ENCODE measurements around the gene SUGP1.

Gene SUGP1

GRCh38 chr19:19341026-19341425, 20.7 kb upstream of the SUGP1 start:
- no peak for DNase-seq (ENCODE audit: low spot score)

- no peak for DNase-seq (ENCODE audit: low spot score)
Measured at GRCh38 chr19:19338082-19338481, 17.8 kb upstream of the SUGP1 start.

DNA sequence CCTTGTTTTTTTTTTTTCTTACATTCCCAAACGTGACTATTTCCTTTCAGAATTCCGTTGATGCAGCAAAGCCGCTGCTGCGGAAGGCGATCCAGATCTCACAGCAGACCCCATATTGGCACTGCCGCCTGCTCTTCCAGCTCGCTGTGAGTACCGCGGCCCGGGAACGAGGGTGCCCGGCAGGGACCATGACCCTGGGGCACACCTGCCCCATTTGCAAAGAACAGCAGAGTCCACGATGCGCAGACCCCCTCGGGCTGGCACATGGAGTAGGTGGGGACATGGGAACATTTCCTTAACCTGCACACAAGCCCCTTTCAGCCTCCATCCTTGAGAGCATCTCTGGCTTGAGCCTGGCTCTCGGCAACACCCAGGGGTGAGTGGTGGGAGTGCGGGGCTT, 16.8 kb upstream of the SUGP1 start:
- no peak for DNase-seq (ENCODE audit: low spot score)

- DNase-seq (ENCODE audit: low spot score): no peak
Measured at GRCh38 chr19:19336597-19336996, 16.3 kb upstream of the SUGP1 start.

DNA sequence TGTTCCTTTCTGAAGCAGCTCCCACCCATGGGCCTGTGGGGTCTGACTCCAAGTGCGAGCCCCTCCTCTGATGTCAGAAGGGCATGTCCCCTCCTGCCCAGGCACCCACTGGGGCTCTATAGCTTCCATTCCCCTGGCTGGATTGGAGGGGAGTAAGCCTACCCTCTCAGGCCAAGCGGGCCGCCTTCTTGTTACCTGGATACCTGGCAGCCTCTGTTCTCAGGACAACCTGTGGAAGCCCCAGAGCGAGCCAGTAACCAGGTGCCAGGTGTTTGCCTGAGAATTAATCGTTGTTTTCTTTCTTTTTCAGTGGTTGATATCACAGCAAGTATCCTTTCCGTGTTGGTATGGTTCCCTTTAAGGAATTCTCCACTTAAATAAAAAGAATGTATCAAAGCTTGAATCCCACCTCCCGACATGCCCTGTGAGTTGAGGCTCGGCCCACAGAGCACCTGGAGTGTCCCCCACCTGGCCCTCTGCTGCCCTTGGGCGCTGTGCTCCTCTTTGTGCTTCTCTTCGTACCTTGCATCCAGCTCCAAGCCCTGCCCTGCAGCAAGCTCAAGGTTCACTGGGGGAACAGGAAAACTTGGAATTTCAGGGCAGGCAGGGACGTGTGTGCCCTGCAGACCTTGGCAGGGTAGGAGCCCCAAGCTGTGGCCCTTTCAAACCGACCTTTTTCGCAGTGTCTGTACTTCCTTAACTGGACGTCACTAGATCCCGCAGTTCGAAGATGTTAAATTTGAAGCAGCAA, 15.3 kb upstream of the SUGP1 start:
- DNase-seq (ENCODE audit: low spot score): no peak

DNA sequence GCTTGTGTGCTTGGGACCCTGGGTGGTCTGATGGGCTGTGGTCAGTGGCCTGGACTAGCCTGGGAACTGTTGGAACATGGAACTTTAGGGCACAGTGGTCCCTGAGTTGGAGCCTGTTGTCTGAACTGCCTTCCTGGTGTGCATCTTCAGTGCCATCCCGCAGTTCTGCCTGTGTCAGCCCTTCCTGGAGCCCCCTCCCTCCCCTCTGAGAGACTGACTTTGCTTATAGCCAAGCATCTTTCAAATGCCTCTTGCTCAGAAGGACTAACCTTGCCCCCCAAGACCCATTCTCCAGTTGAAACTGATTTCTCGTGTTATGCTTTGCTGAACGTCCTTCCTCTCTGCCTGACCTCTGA, 14.7 kb upstream of the SUGP1 start:
- DNase-seq (ENCODE audit: low spot score): no peak

DNA sequence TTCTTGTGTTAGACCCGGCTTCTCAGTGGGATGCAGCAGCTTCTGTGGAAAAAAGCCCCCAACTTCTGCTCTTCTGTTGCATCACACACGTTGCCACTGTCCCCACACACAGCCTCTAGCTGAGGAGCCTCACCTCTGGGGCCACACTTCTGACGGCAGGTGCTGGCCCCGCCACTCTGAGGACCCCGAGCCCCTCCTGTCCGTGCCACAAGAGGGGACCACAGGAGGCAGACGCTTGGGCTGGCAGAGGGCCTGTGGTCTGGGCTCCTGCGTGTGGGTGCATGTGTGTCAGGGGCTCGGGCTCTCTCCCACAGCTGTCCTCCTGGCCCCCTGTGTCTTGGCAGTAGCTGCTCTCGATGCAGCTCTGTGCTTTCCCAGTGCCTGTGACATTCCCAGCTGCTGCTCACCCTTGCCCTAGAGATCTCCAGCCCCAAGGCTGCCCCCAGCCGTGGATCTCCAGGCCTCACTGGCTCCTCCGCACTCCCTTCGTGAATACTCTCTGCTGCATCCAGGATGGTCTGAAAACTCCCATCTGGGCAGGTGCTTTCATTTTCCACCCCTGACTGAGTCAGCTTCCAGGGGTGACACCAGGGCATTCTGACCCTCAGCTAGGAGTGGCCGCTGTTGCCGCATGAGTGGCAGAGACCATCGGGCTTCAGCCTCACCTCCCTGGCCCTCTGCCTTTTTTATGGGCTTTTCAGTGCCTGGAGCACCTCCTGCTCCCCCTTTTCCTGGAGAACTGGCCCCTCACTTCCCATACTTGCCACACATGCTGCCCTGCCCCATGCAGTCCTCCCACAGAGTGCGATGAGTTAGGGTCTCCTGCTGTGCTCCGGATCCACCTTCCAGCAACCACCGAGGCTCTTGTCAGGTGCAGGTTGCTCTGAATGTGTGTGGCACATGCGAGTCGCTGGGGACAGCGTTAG, 14.0 kb upstream of the SUGP1 start:
- no peak for DNase-seq (ENCODE audit: low spot score)

GRCh38 chr19:19329126-19329525, 8.8 kb upstream of the SUGP1 start:
- DNase-seq (ENCODE audit: low spot score): no peak

GRCh38 chr19:19327672-19328071, 7.4 kb upstream of the SUGP1 start:
- DNase-seq (ENCODE audit: low spot score): no peak

DNA sequence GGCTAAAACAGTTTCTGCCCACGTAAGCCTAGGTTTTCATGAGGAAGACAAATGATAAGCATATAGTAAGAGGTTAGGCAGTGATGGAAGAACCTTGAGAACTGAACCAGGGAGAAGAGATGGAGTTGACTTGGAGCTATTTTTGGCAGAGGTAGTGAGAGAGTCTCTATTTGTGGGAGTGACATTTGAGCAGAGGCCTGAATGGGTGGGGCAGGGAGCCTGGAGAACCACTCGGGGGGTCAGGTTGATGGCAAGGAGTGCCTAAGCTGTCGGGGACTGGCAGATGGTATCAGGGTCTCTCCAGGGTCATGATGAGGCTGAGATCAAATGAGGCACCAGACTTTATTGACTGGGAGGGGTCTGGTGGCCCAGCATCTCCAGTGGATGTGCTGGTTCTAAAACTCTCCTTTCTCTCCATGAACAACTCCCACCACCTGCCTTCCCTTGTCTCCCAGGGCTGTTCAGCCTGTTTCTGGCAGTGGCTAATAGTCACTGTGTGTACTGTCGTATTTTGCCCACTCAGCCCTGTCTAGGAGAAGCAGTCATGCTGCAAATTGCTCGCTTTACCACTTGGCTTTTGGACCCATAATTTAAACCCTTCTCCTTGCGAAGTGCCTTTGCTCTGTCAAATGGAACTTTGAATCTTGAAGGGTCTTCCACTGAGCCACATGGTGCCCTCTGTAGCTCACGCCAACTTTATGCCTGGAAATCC, 3.9 kb upstream of the SUGP1 start:
- DNase-seq (ENCODE audit: low spot score): no peak

DNA sequence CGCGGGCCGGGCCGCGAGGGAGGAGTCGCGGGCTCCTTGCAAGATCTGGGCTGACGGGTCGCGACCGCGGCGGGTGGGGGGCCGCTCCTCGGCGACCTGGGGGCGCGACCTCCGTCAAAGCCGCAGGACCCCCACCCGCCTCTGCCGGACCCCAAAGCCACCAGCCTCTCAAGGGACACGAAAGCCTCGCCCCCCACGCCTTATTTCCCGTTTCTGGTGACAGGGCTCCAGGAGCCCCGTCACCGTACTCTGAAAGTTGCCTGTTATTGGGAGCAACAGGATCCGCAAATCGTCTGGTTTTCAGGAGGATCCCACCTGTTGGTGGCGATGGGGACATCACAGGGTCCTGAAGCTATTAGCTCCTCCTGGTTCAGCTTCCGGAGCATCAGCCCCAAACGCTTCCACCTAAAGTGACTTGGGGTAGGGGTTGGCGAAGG, 850 bp upstream of the SUGP1 start:
- no peak for DNase-seq (ENCODE audit: low spot score)

DNA sequence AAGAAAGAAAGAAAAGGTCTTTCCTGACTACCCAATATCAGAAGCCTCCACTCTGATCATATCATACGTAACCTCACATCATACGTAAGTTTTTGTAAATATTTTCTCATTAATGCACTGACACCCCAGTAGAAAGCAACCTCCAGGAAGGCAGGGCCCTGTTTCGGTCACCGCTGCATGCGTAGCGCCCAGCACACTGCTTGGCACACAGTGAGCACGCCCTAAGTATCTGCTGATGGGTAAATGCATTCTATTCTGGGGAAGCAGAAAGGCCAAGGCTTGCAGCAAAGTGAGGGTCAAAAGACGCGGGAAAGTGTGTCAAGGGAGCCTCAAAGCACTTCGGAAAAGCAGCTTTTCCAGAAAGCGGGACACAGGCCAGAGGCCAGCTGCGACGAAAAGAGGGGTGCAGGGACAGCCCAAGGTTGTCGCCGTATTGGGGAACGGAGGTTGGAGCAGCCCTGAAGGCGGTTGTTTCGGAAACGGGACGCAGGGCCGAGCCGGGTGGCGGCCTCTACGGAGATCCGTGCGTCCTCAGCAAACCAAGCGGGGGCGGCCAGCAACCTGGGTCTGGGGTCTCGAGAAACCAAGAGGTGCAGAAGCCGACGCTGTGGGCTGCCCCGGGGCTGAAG, 463 bp downstream of the SUGP1 start:
- peak; percentile 7 for DNase-seq (ENCODE audit: low spot score)

DNA sequence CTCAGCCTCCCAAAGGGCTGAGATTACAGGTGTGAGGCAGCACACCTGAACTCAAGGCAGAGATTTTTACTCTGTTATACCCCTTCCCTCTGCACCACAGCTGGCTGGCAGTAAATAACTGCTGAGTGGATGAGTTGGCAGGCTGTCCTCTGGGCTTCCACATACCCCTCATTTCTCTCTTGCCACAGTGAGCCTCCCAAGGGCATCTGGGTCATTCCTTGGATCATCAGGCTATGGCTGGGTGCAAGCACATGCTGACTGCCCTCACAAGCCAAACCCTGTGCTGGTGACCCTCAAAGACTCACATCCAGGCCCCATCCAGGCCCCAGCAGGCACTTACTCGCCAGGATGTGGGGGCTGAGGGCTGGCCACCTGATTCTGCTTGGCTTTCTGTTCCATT, 4.2 kb downstream of the SUGP1 start:
- DNase-seq (ENCODE audit: low spot score): no peak

DNA sequence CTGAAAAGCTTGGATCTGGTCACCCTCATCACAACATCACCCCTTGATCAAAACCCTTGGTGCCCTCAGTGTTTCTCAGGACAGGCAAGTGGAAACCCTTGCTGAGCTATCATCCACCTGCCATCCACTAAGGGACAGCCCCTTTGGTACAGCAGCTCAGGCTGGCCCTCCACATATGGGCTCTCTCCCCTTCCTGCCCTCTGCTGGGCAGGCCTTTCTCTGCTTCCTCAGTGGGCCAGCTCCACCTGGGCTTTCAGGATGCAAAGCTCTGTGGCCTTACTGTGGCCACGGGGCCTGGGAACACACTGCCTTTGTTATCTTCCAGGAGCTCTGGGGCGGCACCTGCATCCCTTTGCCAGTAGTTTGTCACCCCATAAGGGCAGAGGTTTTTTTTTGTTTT, 4.9 kb downstream of the SUGP1 start:
- no peak for DNase-seq (ENCODE audit: low spot score)

- DNase-seq (ENCODE audit: low spot score): no peak
Measured at GRCh38 chr19:19308373-19308772, 11.9 kb downstream of the SUGP1 start.

- DNase-seq (ENCODE audit: low spot score): no peak
Measured at GRCh38 chr19:19306191-19306590, 14.1 kb downstream of the SUGP1 start.

DNA sequence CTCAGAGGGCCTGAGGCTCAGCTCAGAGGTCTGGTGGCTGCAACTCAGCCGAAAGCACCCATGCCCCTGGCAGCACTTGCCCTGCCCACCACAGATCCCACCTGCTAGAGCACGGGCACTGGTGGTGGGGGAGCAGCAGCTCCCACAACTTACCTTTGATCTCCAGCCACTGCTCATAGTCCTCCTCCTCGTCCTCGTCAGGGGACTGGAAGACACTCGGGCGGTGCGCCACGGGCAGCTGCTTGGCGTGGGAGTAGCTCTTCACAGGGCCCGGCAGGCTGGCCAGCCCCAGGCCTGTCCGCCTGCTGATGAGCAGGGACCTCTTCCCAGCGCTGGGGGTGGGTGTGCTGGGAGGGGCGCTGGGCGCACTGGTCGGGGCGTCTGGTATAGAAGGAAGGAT, 14.6 kb downstream of the SUGP1 start:
- DNase-seq (ENCODE audit: low spot score): no peak

DNA sequence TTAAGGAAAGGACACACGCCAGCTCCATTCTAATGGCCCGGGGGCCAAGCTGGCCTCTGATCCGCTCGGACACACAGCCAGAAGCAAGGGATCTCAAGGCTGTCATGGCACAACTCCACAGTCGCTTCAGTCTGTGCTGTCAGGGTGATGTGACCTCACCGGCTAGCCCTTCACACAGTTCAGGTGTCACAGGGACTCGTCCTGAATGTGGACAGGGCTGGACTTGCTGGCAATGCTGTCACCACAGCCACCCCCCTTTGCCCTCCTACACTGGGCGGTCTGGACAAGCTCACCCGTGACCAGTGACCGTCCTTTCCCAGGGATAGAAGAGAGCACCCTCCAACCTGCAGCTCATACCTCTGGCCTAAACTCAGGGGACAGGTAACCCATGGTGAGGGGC, 15.2 kb downstream of the SUGP1 start:
- no peak for DNase-seq (ENCODE audit: low spot score)

DNA sequence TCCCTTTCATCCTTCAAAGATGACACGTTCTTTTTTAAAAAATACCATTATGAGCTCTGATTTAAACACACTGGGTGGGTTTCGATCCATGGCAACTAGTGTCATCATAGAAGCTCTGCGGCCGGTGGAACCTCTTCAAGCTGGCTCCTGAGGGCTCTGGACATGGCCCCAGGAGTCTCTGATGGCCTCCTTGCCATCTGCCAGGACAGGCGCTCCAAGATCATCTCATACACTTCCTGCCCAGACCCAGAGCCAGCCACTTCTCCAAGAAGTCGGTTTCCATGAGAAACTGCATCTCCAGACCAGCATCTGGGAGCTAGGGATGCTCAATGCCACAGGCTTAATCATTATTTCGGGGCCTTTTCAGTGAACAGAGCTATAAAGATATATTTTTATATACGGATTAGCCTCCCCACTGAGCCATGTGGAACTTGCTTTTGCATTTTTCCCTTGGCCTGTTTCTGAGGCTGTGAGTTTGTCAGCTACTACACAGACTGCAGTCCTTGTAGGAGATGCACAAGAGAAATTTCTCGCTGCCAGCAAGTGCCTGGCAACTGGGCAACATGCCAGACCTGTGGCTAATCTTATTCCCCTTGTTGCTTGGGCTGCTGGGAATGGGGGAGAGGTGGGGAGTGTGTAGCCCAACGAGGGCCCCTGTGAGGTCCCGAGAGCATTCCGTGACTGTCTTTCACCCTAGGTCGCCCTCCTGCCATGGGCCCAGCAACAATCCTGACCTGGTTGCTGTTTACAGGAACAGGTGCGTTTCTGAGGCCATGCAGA, 15.9 kb downstream of the SUGP1 start:
- no peak for DNase-seq (ENCODE audit: low spot score)

DNA sequence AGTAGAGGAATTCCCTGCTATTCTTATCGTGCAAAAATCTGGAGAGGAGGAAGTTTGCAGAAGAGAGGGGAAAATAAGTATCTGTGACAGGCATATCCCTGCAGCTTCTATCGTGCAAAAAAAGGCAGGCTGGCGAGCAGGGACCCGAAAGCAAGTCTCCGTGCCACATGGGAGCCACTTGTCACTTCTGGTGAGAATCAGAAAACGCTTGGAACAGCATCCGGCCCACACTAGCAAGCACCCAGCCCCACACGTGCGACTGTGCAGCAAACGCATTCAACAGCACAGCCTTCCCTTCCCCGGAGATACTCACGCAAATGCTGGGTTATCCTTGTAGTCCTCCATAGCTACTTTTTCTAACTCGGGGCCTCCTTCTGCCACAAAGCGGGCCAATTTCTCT, 16.9 kb downstream of the SUGP1 start:
- no peak for DNase-seq (ENCODE audit: low spot score)

GRCh38 chr19:19300613-19301012, 19.7 kb downstream of the SUGP1 start:
- DNase-seq (ENCODE audit: low spot score): no peak

- DNase-seq (ENCODE audit: low spot score): no peak
Measured at GRCh38 chr19:19297759-19298158, 22.6 kb downstream of the SUGP1 start.

Measured in globus pallidus (tissue), 1 donor.